Endothelial cell of umbilical vein (primary cell): ENCODE results near the gene MED22. TPM values are rescaled to one million over a fixed set of nuclear protein-coding genes. Genes with fewer than 3 reads are reported as not detected.
"Not testable (repeated sequence)": the region's sequence is repeated elsewhere in the genome, so short reads cannot be mapped to it uniquely, and the experiment has no call there.

Experiments used
- BruUV-seq: library from RNA; stranded (reverse); fragments of 400-500 nt; replicated peaks from 2 replicates; lab custom pipeline; 2021; lab: Mats Ljungman, UMichigan
- CTCF ChIA-PET: fragments of 300-600, 350-600 bp; sonication (Branson Sonifier 250); formaldehyde crosslinking; loops from one replicate; lab custom pipeline; 2021; ENCODE audit warnings: antibody characterized with exemption, inconsistent platforms; lab: Charles Lee
- POLR2A ChIA-PET: fragments of 300-600, 350-600 bp; sonication (Branson Sonifier 250); formaldehyde crosslinking; loops from one replicate; lab custom pipeline; 2021; ENCODE audit warnings: antibody characterized with exemption, inconsistent platforms; lab: Charles Lee
- DNase-seq: peaks from one replicate; pipeline ENCODE4 v3.0.0-alpha.2; 2011; ENCODE audit warnings: low read depth, low spot score
- FAIRE-seq: peaks from 2 replicates; lab custom pipeline; 2011; peaks lifted over from hg19 to GRCh38; lab: Jason Lieb, UNC
- H2AFZ ChIP-seq: 2 replicates; pipeline ENCODE4 v1.6.0; 2012; ENCODE audit warnings: low read depth, low read length, control low read depth, inconsistent platforms
- H3K27ac ChIP-seq: 2 replicates; pipeline ENCODE4 v1.5.1; 2011; ENCODE audit warnings: low read depth, mild to moderate bottlenecking, control low read depth, low read length, moderate library complexity; ENCODE audit not compliant: insufficient read depth
- H3K27me3 ChIP-seq, 2 experiments: 2 replicates each; pipeline versions ENCODE4 v1.6.0 to v1.6.1; 2011; ENCODE audit warnings: low read length in 2 of 2, mixed read lengths in 1 of 2; ENCODE audit not compliant: control insufficient read depth in 2 of 2, insufficient read depth in 2 of 2
- H3K36me3 ChIP-seq, 2 experiments: 2 replicates in 1 of 2; 3 replicates in 1 of 2; pipeline ENCODE4 v1.5.1; 2011; ENCODE audit warnings: low read length in 2 of 2, mild to moderate bottlenecking in 1 of 2, moderate library complexity in 1 of 2; ENCODE audit not compliant: control insufficient read depth in 2 of 2, insufficient read depth in 2 of 2; ENCODE audit errors: extremely low read depth in 1 of 2
- H3K4me1 ChIP-seq: 3 replicates; pipeline ENCODE4 v1.5.1; 2011; ENCODE audit warnings: mild to moderate bottlenecking, low read length; ENCODE audit not compliant: control insufficient read depth, insufficient read depth; ENCODE audit errors: extremely low read depth
- H3K4me2 ChIP-seq: 2 replicates; pipeline ENCODE4 v1.6.1; 2011; ENCODE audit warnings: low read length, control low read depth, mixed read lengths; ENCODE audit not compliant: insufficient read depth
- H3K4me3 ChIP-seq, 3 experiments: fragments of 200-600 bp in 1 of 3; sonication (generic), shearing (Covaris generic) in 1 of 3; replicated peaks in 1 of 3; 2 replicates each; pipeline ENCODE4 v1.5.1; 2011 to 2016; ENCODE audit warnings: control low read depth in 3 of 3, low read length in 3 of 3, mild to moderate bottlenecking in 2 of 3, inconsistent platforms in 1 of 3, low read depth in 1 of 3, moderate library complexity in 1 of 3; ENCODE audit not compliant: insufficient read depth in 1 of 3
- H3K79me2 ChIP-seq: 2 replicates; pipeline ENCODE4 v1.6.0; 2012; ENCODE audit warnings: low read length, inconsistent platforms; ENCODE audit not compliant: control insufficient read depth, insufficient read depth
- H3K9ac ChIP-seq: replicated peaks from 2 replicates; pipeline ENCODE3; 2011; ENCODE audit warnings: low read length, control low read depth; ENCODE audit not compliant: insufficient read depth; ENCODE audit errors: extremely low read depth
- H3K9me1 ChIP-seq: replicated peaks from 3 replicates; pipeline ENCODE4 v1.6.0; 2011; ENCODE audit warnings: mild to moderate bottlenecking, low read length; ENCODE audit not compliant: control insufficient read depth, insufficient read depth; ENCODE audit errors: extremely low read depth
- H3K9me3 ChIP-seq: replicated peaks from 2 replicates; pipeline ENCODE4 v1.5.1; 2012; ENCODE audit warnings: low read length, inconsistent platforms; ENCODE audit not compliant: control insufficient read depth, insufficient read depth
- H4K20me1 ChIP-seq: replicated peaks from 2 replicates; pipeline ENCODE3; 2011; ENCODE audit warnings: mild to moderate bottlenecking, low read length; ENCODE audit not compliant: control insufficient read depth, insufficient read depth; ENCODE audit errors: extremely low read depth
- FOS ChIP-seq: IDR thresholded peaks from 2 replicates; pipeline ENCODE4 v1.6.1; 2011; ENCODE audit warnings: mild to moderate bottlenecking, low read length, moderate library complexity, borderline replicate concordance; ENCODE audit not compliant: insufficient read depth
- JUN ChIP-seq: IDR thresholded peaks from 2 replicates; pipeline ENCODE4 v1.6.1; 2011; ENCODE audit warnings: borderline replicate concordance, low read depth; ENCODE audit not compliant: insufficient read length, insufficient read depth
- POLR2AphosphoS5 ChIP-seq: IDR thresholded peaks from 2 replicates; pipeline ENCODE4 v1.6.1; 2012; ENCODE audit warnings: low read depth, mild to moderate bottlenecking, control low read depth, low read length, moderate library complexity; ENCODE audit not compliant: insufficient read depth
- dilution Hi-C: fragments of 300-500 bp; cut with MboI; formaldehyde crosslinking; loops from one replicate; pipeline ENCODE4 v1.15.0; 2019; ENCODE audit warnings: low sequenced_read_pairs; ENCODE audit not compliant: extremely low pct_ligation_motif_present
- intact Hi-C: fragments of 100-400 bp; cut with micrococcal nuclease; formaldehyde crosslinking; loops from one replicate; pipeline ENCODE4 v1.10.0; 2022
- polyA plus RNA-seq, 4 experiments: library from polyadenylated mRNA; depleted of rRNA in 3 of 4; stranded (reverse) in 3 of 4; unstranded in 1 of 4; fragments of >200 nt; gene quantifications; 2 replicates each; pipeline versions ENCODE4 v1.2.1 to v1.2.3, GENCODE V29; 2011 to 2012; ENCODE audit warnings: missing spikeins in 1 of 4
- total RNA-seq: library from RNA; stranded (reverse); gene quantifications from 2 replicates; pipeline ENCODE4 v1.2.3, GENCODE V29; 2021

The MED22 gene
- total and polyA plus RNA-seq, 2 donors (not counting 3 experiments of a cell fraction or from before 2014, with no cell fraction given) = 25.7 to 27.4 TPM

DNA sequence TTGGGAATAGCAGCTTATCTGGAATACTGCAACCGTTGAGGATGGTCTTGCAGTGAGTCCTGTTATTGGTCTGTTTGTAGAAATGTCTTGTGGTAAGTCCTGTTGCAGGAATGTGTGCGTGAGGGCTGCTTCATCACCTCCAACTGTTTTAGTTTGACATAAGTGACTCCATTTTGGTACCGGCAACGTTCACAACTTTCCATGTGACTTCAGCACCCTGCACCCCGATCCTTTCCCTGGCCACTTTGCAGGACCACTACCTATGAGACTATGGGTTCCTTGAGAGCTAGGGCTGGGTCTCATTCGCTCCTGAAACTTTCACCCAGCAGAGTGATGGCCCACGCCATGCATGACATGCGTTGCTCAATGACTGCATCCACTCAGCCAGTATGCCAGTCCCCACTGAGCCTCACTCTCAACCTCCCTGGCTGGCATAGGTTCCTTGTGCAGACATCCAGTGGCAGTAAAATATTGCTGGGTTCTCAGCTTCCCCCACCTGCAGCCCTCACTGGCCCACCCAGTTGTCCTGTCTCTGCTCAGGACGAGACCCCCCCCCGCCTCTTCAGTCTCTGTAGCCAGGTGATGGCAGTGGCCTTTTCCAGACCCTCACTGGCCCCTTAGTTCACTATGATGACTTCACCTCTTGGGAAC, 20.0 kb downstream of the MED22 start:
- Histone ChIP-seq H3K27ac (no peak overlapping the region), H3K27me3 (no peaks in the 10 kb centered on the region), H4K20me1 (no peaks in the 10 kb centered on the region), H3K4me1 (no peaks in the 10 kb centered on the region), H3K36me3 (peaks cover 10 to 22% of the 10 kb centered on the region in 2 experiments), H3K9me3 (no peaks in the 10 kb centered on the region), H3K9me1 (no peaks in the 10 kb centered on the region), H2AFZ (no peak overlapping the region), H3K79me2 (peaks cover under 1% of the 10 kb centered on the region), H3K4me2 (no peak overlapping the region), H3K4me3 (no peak overlapping the region), H3K9ac (no peak overlapping the region)
- FAIRE-seq (no peak), DNase-seq (no peak)
- BruUV-seq = no TSS peak
- intact Hi-C loops (loop anchor here (2.0 kb wide), 1 partner anchor 89 kb away; no protein-coding TSS in a partner anchor), dilution Hi-C loops (no loop called here)
- ChIA-PET CTCF (interaction anchor here (5.6 kb wide), 1 partner anchor 141 kb away, joined by 128 read pairs; no protein-coding TSS in a partner anchor), POLR2A (no interaction called here)
- peak; percentile 22 for TF ChIP-seq POLR2AphosphoS5
- no peak for TF ChIP-seq FOS
- no peak for TF ChIP-seq JUN

DNA sequence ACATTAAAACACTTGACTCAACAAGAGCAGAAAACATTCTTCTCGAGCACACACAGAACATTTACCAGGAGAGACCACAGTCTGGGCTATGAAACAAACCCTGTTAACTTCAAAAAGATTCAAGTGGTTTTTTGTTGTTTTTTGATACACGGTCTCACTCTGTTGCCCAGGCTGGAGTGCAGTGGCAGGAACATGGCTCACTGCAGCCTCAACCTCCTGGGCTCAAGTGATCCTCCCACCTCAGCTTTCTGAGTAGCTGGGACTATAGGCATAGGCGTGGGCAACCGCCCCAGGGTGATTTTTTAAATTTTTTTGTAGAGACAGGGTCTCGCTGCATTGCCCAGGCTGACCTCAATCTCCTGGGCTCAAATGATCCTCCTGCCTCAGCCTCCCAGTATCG, 20.9 kb downstream of the MED22 start:
- H3K79me2 ChIP-seq, H3K4me2 ChIP-seq, H3K9me1 ChIP-seq, H4K20me1 ChIP-seq, dilution Hi-C loops, H3K9ac ChIP-seq, POLR2A ChIA-PET, H2AFZ ChIP-seq, H3K27ac ChIP-seq, FAIRE-seq, H3K4me1 ChIP-seq, H3K9me3 ChIP-seq, DNase-seq, H3K4me3 ChIP-seq, BruUV-seq, H3K27me3 ChIP-seq, intact Hi-C loops: not testable (repeated sequence)
- CTCF ChIA-PET = interaction anchor here (5.6 kb wide), 1 partner anchor 140 kb away, joined by 128 read pairs; no protein-coding TSS in a partner anchor
- peaks cover 7 to 13% of the 10 kb centered on the region in 2 experiments for H3K36me3 ChIP-seq
